Measurements from ENCODE around the gene IQSEC1.

The IQSEC1 gene

DNA sequence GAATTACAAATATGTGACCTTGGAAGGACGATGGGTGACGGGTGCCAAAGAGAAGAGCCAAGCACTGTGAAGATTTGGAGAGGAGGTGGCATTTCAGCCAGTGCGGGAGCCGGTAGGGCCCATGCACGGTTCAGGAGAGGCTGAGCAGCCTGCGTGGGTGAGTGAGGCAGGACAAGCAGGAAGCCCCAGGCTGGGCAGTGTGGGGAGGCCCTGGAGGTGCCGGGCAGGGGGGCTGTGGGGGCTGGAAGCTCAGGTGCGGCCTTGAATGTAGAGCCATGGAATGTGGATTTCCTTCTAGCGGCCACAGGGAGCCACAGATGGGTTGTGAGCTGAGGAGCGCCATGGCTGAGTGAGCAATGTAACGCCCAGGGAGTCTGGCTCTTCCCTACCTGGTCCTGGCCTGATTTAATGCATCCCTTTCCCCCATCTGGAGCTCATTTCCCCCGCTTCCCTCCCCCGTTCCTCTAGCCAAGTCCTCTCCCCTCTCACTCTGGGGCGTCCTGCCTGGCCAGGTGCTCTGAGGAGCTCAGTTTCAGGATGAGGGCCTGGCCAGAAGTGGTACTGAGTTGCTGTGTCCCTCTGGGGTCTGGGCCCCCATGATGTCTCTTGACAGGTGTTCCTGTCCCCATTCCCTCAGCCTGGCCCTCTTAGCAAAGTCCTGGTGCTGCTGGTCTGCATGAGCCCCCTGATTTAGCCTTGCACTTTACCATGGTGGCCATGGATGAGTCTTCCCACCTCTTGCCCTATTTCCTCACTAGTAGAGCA is 41.8 kb upstream of the IQSEC1 start:
- no CpG with 5 or more reads among the region's 14 CpGs for WGBS (ENCODE audit: insufficient coverage, insufficient read length)

DNA sequence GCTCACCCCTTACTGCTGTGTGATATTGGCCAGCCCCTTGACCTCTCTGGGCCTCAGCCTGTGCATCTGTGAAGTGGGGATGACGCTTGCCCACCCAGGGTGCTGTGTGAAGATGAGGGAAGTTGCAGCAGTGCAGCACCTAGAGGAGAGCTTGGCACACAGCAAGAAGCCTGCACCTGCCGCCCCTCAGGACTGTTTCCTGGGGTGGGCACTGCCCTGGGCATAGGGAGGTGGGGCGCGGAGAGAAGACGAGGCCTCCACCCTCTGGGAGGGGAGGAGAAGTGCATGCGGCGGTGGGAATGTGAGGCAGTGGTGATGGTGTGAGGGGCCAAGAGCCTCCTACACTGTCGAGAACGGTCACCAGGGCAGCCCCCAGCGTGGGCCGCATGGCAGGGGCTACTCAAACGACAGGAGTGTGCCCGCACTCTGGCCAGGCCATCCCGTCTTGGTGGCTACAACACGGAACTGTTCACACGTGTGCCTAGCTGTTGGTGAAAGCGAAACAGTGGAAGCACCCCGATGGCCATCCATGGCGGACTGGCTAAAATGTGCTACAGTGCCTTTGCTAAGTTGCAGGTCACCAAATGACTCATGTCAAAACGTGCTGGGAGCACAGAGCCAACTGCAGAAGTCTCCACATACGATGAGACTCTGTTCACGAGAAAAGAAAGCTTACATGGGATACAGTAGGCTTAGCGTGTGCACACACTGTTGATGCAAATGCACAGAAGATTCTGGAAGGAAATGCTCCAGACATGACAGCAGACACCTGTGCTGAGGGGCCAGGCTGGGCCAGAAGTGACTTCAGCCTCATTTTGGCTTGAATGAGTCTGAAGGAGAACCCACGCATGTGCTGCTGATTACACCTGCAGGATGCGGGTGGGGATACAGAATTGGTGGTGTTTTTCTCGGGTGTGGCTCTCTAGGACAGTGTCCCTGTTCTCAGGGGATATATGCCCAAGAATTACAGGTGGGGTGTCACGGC is 40.4 kb upstream of the IQSEC1 start:
- Histone ChIP-seq H3K4me1 (ENCODE audit: control insufficient read depth, insufficient read depth, low read length) (no peaks in the 10 kb centered on the region), H3K27ac (ENCODE audit: low read length) (no peak overlapping the region)
- WGBS (ENCODE audit: insufficient coverage, insufficient read length) = no CpG with 5 or more reads among the region's 27 CpGs

More for the DNA sequence above, 41.8 kb upstream of the IQSEC1 start:
- DNase-seq (ENCODE audit: low read depth, low spot score) = no peak
- Histone ChIP-seq H3K9me3 (ENCODE audit: control insufficient read depth, insufficient read depth, low read length) (no peaks in the 10 kb centered on the region), H3K27ac (ENCODE audit: low read length) (no peak overlapping the region), H3K27me3 (ENCODE audit: control insufficient read depth, insufficient read depth, low read length) (no peaks in the 10 kb centered on the region), H3K4me1 (ENCODE audit: control insufficient read depth, insufficient read depth, low read length) (no peaks in the 10 kb centered on the region), H3K4me3 (ENCODE audit: low read length) (no peak overlapping the region), H3K36me3 (ENCODE audit: control insufficient read depth, insufficient read depth, low read length) (no peaks in the 10 kb centered on the region)

DNA sequence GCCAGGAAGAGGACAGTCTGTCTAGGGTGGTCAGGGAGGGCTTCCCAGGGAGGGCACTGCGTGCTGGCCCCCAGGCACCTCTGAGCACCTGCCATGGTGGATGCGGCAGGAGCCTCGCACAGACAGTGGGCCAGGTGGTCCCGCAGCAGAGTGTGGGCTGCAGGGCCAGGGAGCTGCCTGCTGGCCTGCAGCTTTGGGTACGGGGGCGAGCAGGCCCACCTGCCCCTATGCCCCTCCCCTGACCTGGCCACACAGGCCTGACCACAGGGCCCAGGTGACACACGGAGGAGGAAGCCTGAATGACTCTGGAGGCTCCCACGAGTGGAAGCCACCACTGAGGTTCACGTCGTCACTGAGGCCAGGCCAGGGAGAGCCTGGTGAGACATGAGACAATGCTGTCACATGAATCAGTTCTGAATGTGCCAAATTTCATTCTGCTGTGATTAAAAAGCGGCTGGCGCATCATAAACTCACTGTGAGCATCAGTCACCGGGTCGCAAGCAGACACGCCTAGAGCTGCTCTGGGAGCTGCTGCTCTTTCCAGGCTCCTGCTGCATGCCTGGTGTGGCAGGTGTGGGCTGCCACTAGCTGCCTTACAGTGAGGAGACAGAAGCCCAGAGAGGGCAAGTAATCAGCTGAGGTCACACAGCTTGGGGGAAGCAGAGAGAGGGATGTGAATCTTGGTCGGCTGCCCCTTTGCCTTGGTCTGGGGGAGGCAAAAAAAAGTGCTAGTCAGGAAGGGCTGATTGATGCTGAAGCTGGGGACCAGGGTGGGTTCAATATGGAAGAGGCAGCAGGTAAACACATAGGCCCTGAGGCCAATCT is 39.5 kb upstream of the IQSEC1 start:
- no peak for DNase-seq (ENCODE audit: low read depth, low spot score)
- Histone ChIP-seq H3K36me3 (ENCODE audit: control insufficient read depth, insufficient read depth, low read length) (no peaks in the 10 kb centered on the region), H3K27ac (ENCODE audit: low read length) (no peak overlapping the region), H3K27me3 (ENCODE audit: control insufficient read depth, insufficient read depth, low read length) (no peaks in the 10 kb centered on the region), H3K4me3 (ENCODE audit: low read length) (no peak overlapping the region), H3K4me1 (ENCODE audit: control insufficient read depth, insufficient read depth, low read length) (no peaks in the 10 kb centered on the region), H3K9me3 (ENCODE audit: control insufficient read depth, insufficient read depth, low read length) (no peaks in the 10 kb centered on the region)
- no CpG with 5 or more reads among the region's 16 CpGs for WGBS (ENCODE audit: insufficient coverage, insufficient read length)

More for the DNA sequence above, 40.4 kb upstream of the IQSEC1 start:
- no peak overlapping the region for H3K4me3 ChIP-seq (ENCODE audit: low read length)
- H3K27me3 ChIP-seq (ENCODE audit: control insufficient read depth, insufficient read depth, low read length) = no peaks in the 10 kb centered on the region
- no peaks in the 10 kb centered on the region for H3K36me3 ChIP-seq (ENCODE audit: control insufficient read depth, insufficient read depth, low read length)
- DNase-seq (ENCODE audit: low read depth, low spot score) = no peak
- H3K9me3 ChIP-seq (ENCODE audit: control insufficient read depth, insufficient read depth, low read length) = no peaks in the 10 kb centered on the region

- no peak overlapping the region for H3K27ac ChIP-seq (ENCODE audit: low read length)
- no peaks in the 10 kb centered on the region for H3K4me1 ChIP-seq (ENCODE audit: control insufficient read depth, insufficient read depth, low read length)
- no CpG with 5 or more reads among the region's 13 CpGs for WGBS (ENCODE audit: insufficient coverage, insufficient read length)
Measured at GRCh38 chr3:13111873-13112520, 38.8 kb upstream of the IQSEC1 start.

GRCh38 chr3:13111173-13111872 is 38.1 kb upstream of the IQSEC1 start:
- Histone ChIP-seq H3K4me3 (ENCODE audit: low read length) (no peak overlapping the region), H3K4me1 (ENCODE audit: control insufficient read depth, insufficient read depth, low read length) (no peaks in the 10 kb centered on the region), H3K27me3 (ENCODE audit: control insufficient read depth, insufficient read depth, low read length) (no peaks in the 10 kb centered on the region), H3K9me3 (ENCODE audit: control insufficient read depth, insufficient read depth, low read length) (no peaks in the 10 kb centered on the region), H3K36me3 (ENCODE audit: control insufficient read depth, insufficient read depth, low read length) (no peaks in the 10 kb centered on the region), H3K27ac (ENCODE audit: low read length) (no peak overlapping the region)
- no CpG with 5 or more reads among the region's 9 CpGs for WGBS (ENCODE audit: insufficient coverage, insufficient read length)
- no peak for DNase-seq (ENCODE audit: low read depth, low spot score)

More at GRCh38 chr3:13111873-13112520, 38.8 kb upstream of the IQSEC1 start:
- H3K4me3 ChIP-seq (ENCODE audit: low read length) = no peak overlapping the region
- H3K9me3 ChIP-seq (ENCODE audit: control insufficient read depth, insufficient read depth, low read length) = no peaks in the 10 kb centered on the region
- no peak for DNase-seq (ENCODE audit: low read depth, low spot score)
- H3K36me3 ChIP-seq (ENCODE audit: control insufficient read depth, insufficient read depth, low read length) = no peaks in the 10 kb centered on the region
- no peaks in the 10 kb centered on the region for H3K27me3 ChIP-seq (ENCODE audit: control insufficient read depth, insufficient read depth, low read length)

DNA sequence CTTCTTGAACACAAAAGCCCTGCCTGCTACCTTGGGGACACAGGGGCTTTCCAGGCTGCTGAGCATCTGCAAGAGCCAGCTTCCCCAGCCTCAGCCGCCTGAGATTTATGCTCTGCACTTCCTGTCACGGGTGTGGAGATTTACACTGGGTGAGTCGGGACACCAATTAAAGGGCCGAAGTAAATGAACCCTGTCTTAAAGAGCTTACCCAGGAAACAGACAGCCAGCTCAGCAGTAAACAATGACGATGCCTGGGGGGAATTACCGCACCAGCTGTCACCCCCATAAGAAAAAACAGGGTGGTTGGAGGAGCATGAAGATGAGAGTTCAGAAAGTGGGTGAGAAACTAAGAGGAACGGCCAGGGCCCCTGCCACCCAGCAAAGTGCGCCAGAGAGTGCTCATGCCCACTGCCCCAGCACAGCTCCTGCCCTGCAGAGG is 37.5 kb upstream of the IQSEC1 start:
- no peak overlapping the region for H3K27ac ChIP-seq (ENCODE audit: low read length)
- WGBS (ENCODE audit: insufficient coverage, insufficient read length) = no CpG with 5 or more reads among the region's 8 CpGs
- H3K4me3 ChIP-seq (ENCODE audit: low read length) = no peak overlapping the region
- no peaks in the 10 kb centered on the region for H3K27me3 ChIP-seq (ENCODE audit: control insufficient read depth, insufficient read depth, low read length)
- no peak for DNase-seq (ENCODE audit: low read depth, low spot score)
- H3K4me1 ChIP-seq (ENCODE audit: control insufficient read depth, insufficient read depth, low read length) = no peaks in the 10 kb centered on the region
- no peaks in the 10 kb centered on the region for H3K9me3 ChIP-seq (ENCODE audit: control insufficient read depth, insufficient read depth, low read length)
- H3K36me3 ChIP-seq (ENCODE audit: control insufficient read depth, insufficient read depth, low read length) = no peaks in the 10 kb centered on the region

- no peak overlapping the region for H3K27ac ChIP-seq (ENCODE audit: low read length)
- no peaks in the 10 kb centered on the region for H3K36me3 ChIP-seq (ENCODE audit: control insufficient read depth, insufficient read depth, low read length)
- no peaks in the 10 kb centered on the region for H3K4me1 ChIP-seq (ENCODE audit: control insufficient read depth, insufficient read depth, low read length)
- no peaks in the 10 kb centered on the region for H3K9me3 ChIP-seq (ENCODE audit: control insufficient read depth, insufficient read depth, low read length)
- H3K4me3 ChIP-seq (ENCODE audit: low read length) = no peak overlapping the region
- WGBS (ENCODE audit: insufficient coverage, insufficient read length) = no CpG with 5 or more reads among the region's 5 CpGs
- no peaks in the 10 kb centered on the region for H3K27me3 ChIP-seq (ENCODE audit: control insufficient read depth, insufficient read depth, low read length)
- no peak for DNase-seq (ENCODE audit: low read depth, low spot score)
Measured at GRCh38 chr3:13109516-13109915, 36.3 kb upstream of the IQSEC1 start.

DNA sequence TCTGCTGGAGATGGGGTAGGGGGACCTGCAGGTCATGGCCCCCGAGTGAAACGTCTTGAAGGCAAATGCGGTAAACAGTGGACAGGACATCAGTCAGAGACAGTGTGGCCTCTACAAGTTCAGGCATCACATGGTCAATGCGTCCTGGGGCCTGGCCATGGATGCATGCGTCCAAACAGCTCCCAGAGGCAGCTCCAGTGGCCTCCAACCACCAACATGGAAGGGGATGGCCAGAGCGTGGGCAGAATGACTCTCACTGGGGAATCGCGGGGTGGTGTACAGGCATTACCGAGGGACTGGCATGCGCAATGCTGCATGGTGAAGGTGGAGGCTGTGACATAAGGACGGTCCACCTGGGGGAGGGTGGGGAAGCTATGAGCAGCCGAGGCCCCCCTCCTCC is 35.6 kb upstream of the IQSEC1 start:
- no peaks in the 10 kb centered on the region for H3K4me1 ChIP-seq (ENCODE audit: control insufficient read depth, insufficient read depth, low read length)
- no peak for DNase-seq (ENCODE audit: low read depth, low spot score)
- no peaks in the 10 kb centered on the region for H3K36me3 ChIP-seq (ENCODE audit: control insufficient read depth, insufficient read depth, low read length)
- no peaks in the 10 kb centered on the region for H3K9me3 ChIP-seq (ENCODE audit: control insufficient read depth, insufficient read depth, low read length)
- no peaks in the 10 kb centered on the region for H3K27me3 ChIP-seq (ENCODE audit: control insufficient read depth, insufficient read depth, low read length)
- no peak overlapping the region for H3K4me3 ChIP-seq (ENCODE audit: low read length)
- H3K27ac ChIP-seq (ENCODE audit: low read length) = no peak overlapping the region
- no CpG with 5 or more reads among the region's 12 CpGs for WGBS (ENCODE audit: insufficient coverage, insufficient read length)

DNA sequence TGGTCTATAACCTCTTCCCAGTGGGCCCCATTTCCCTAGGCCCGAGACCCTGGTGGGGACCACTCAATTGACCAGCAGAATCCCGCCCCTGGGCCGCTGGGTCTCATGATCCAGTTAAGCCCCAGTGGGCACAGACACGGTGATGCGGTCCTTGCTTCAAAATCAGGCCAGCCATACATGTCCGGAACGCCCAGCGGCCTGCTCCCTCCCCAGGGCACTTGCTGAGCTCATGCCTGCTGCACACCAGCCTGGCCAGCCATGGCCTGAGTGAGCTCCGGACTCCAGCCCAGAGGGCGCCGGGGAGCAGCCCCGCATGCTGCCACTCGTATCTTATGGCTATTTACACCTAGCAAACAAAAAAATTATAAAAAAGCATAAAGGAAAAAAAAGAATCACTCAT is 34.4 kb upstream of the IQSEC1 start:
- Histone ChIP-seq H3K27ac (ENCODE audit: low read length) (no peak overlapping the region), H3K9me3 (ENCODE audit: control insufficient read depth, insufficient read depth, low read length) (no peaks in the 10 kb centered on the region), H3K4me1 (ENCODE audit: control insufficient read depth, insufficient read depth, low read length) (no peaks in the 10 kb centered on the region), H3K4me3 (ENCODE audit: low read length) (no peak overlapping the region), H3K27me3 (ENCODE audit: control insufficient read depth, insufficient read depth, low read length) (no peaks in the 10 kb centered on the region), H3K36me3 (ENCODE audit: control insufficient read depth, insufficient read depth, low read length) (no peaks in the 10 kb centered on the region)
- DNase-seq (ENCODE audit: low read depth, low spot score) = no peak
- no CpG with 5 or more reads among the region's 13 CpGs for WGBS (ENCODE audit: insufficient coverage, insufficient read length)

Measured in iPS DF 6.9 (cell line).